ENCODE data around the gene ZBTB7A. TPM values are rescaled to one million over a fixed set of nuclear protein-coding genes. Genes with fewer than 3 reads are reported as not detected.

Gene ZBTB7A
- total RNA-seq: 53.7 and 60.8 TPM in 2 replicates

DNA sequence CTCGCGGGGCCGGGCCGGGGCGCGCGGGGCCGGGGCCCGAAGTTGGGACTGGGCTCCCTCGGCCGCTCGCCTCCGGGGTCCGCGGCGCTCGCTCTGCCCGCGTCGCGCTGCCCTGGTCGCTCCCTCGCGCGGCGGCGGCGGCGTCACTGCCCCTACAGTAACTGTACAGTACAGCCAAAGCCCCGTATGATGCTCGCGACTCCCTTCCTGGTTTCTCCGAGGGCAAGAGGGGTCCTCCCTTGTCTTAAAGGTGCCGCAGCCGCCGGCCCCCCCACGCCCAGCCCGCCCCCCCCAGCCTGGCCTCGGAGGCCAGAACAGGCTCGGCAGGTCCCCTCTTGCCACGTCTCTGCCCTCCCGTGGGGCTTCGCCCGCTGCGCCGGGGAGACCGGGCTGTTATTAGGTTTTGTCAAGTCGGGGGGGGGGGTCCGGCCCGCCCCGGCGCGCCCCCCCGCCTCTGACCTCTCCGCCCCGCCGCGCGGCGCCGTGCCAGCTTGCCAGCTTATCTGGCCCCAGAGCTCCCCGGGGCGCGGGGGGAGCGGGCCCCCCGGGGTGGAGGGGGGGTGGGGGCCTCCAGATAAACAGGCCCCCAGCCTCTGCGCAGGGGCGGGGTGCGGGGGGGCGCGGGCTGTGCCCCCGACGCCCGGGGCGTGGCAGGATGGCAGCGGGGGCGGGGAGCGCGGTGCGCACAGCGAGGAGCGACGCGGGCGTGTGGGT is at the start of gene ZBTB7A:
TSS of gene ZBTB7A (minus strand) at position 218 of the 714 bp plus-strand sequence. CDS start 11,667 bp downstream, outside the sequence.

DNA sequence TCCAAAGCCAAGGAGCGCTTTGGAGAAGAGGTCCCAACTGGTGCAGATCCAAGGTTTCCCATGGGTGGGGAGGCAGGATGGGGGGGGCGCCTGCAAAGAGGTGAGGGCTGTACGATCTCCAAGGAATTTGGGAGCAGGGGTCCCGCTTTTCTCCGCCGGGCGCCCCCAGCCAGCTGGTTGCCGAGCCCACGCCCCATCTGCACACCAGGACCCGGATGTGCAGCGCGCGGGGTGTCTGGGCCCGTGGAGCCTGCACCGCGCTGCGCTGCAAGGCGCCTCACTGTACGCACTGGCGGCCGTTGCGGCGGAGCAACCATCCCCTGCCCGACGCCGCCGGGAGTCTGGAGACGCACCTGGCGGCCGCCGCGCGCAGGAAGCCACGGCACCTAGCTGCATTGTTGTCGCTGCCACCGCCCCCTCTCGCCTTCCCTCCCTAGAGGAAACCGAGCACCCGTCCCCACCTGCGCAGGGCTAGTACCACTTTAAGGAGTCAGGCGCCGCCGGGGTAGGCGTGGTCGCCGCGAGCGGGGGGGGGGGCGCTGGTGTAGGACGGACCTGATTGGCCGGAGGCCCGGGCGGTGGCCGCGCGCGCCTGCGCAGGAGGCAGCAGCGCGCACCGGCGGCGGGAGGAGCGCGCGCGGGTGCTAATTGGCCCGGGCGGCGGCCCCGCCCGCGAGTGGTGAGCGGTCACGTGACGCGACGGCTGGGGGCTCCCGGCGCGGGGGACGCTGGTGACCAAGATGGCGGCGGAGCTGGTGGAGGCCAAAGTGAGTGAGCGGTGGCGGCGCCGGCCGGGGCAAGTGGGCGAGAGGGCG is 59.5 kb downstream of the ZBTB7A start, which contains the start of gene PIAS4:
TSS of gene PIAS4 (plus strand) at position 716 of the 815 bp plus-strand sequence. CDS start at position 741, 25 bp downstream.

Other genes starting within 250 kb of the ZBTB7A start
- gene ZFR2, start 197.9 kb downstream of the ZBTB7A start, total RNA-seq: under 0.01 TPM in 1 of 2 replicates, not detected in the other
- not detected in 2 replicates for gene ATCAY, start 186.2 kb downstream of the ZBTB7A start, total RNA-seq
- gene NMRK2, start 133.8 kb downstream of the ZBTB7A start, total RNA-seq: not detected in 2 replicates
- 183 and 257 TPM in 2 replicates for gene DAPK3, start 95.8 kb downstream of the ZBTB7A start, total RNA-seq
- 3,111 and 3,559 TPM in 2 replicates for gene EEF2, start 81.4 kb downstream of the ZBTB7A start, total RNA-seq
- 22.0 and 25.2 TPM in 2 replicates for gene PIAS4, start 59.2 kb downstream of the ZBTB7A start, total RNA-seq
- 150 and 156 TPM in 2 replicates for gene MAP2K2, start 57.2 kb upstream of the ZBTB7A start, total RNA-seq
- gene CREB3L3, start 86.7 kb upstream of the ZBTB7A start, total RNA-seq: not detected in 2 replicates
- gene SIRT6, start 115.7 kb upstream of the ZBTB7A start, total RNA-seq: 11.4 and 14.9 TPM in 2 replicates
- gene ANKRD24, start 115.8 kb upstream of the ZBTB7A start, total RNA-seq: 0.49 and 0.61 TPM in 2 replicates
- not detected in 2 replicates for gene EBI3, start 162.6 kb upstream of the ZBTB7A start, total RNA-seq
- gene YJU2, start 180.2 kb upstream of the ZBTB7A start, total RNA-seq: 16.6 and 19.6 TPM in 2 replicates
- not detected in 2 replicates for gene SHD, start 212.4 kb upstream of the ZBTB7A start, total RNA-seq
- 0.36 TPM in 1 of 2 replicates, not detected in the other for gene TMIGD2, start 235.5 kb upstream of the ZBTB7A start, total RNA-seq
- 5.7 and 7.8 TPM in 2 replicates for gene FSD1, start 237.7 kb upstream of the ZBTB7A start, total RNA-seq